ENCODE measurements around the gene CAV2.

DNA sequence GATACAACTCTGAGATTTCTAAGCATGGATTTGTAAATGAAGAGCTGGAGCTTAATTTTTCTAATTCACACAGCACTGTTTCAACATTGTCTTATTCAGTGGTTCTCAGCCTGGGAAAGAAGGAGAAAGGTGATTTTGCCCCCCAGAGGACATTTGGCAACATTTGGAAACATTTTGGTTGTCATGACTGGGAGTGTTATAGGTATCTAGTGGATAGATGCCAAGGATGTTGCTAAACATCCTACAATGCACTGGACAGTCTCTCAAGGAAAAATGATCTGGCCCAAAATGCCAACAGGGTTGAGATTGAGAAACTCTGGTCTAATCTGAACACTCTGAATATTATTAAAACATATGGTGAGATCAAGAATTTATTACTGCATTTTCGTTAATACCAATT lies 3.8 kb upstream of the CAV2 start:
- TF ChIP-seq POLR2A (IDR thresholded peaks at IDR 0.05): no peak
- TF ChIP-seq, protein P1, sequence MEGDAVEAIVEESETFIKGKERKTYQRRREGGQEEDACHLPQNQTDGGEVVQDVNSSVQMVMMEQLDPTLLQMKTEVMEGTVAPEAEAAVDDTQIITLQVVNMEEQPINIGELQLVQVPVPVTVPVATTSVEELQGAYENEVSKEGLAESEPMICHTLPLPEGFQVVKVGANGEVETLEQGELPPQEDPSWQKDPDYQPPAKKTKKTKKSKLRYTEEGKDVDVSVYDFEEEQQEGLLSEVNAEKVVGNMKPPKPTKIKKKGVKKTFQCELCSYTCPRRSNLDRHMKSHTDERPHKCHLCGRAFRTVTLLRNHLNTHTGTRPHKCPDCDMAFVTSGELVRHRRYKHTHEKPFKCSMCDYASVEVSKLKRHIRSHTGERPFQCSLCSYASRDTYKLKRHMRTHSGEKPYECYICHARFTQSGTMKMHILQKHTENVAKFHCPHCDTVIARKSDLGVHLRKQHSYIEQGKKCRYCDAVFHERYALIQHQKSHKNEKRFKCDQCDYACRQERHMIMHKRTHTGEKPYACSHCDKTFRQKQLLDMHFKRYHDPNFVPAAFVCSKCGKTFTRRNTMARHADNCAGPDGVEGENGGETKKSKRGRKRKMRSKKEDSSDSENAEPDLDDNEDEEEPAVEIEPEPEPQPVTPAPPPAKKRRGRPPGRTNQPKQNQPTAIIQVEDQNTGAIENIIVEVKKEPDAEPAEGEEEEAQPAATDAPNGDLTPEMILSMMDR (IDR thresholded peaks at IDR 0.05): no peak
